GM19467 (cell line): ENCODE data around the gene HSPG2.
"Not testable (repeated sequence)": the region's sequence is repeated elsewhere in the genome, so short reads cannot be mapped to it uniquely, and the experiment has no call there.

Experiments used
- ATAC-seq: cut with Tn5 transposase; IDR thresholded peaks from one replicate; pipeline ENCODE4 v1.9.1; 2021; ENCODE audit warnings: mild to moderate bottlenecking, moderate library complexity; ENCODE audit not compliant: unreplicated experiment

The HSPG2 gene

GRCh38 chr1:21956720-21957552 lies 19.8 kb upstream of the HSPG2 start:
- ATAC-seq: no peak

- ATAC-seq: no peak
Measured at GRCh38 chr1:21955501-21956281, 18.6 kb upstream of the HSPG2 start.

- ATAC-seq: no peak
Measured at GRCh38 chr1:21955058-21955457, 17.9 kb upstream of the HSPG2 start.

- no peak for ATAC-seq
Measured at GRCh38 chr1:21952786-21953520, 15.8 kb upstream of the HSPG2 start.

GRCh38 chr1:21951226-21951870 lies 14.2 kb upstream of the HSPG2 start:
- ATAC-seq: no peak

- ATAC-seq: no peak
Measured at GRCh38 chr1:21950734-21951133, 13.6 kb upstream of the HSPG2 start.

- no peak for ATAC-seq
Measured at GRCh38 chr1:21946836-21947587, 9.9 kb upstream of the HSPG2 start.

GRCh38 chr1:21944733-21945073 lies 7.6 kb upstream of the HSPG2 start:
- no peak for ATAC-seq

- ATAC-seq: not testable (repeated sequence)
Measured at GRCh38 chr1:21942959-21943640, 6.0 kb upstream of the HSPG2 start.

GRCh38 chr1:21942464-21942863 lies 5.4 kb upstream of the HSPG2 start:
- no peak for ATAC-seq

GRCh38 chr1:21941370-21941769 lies 4.3 kb upstream of the HSPG2 start:
- no peak for ATAC-seq

- ATAC-seq: no peak
Measured at GRCh38 chr1:21940492-21940891, 3.4 kb upstream of the HSPG2 start.

- ATAC-seq: no peak
Measured at GRCh38 chr1:21939650-21940374, 2.7 kb upstream of the HSPG2 start.

GRCh38 chr1:21938732-21939538 lies 1.8 kb upstream of the HSPG2 start:
- no peak for ATAC-seq

GRCh38 chr1:21937372-21938121 lies 437 bp upstream of the HSPG2 start:
- no peak for ATAC-seq

- no peak for ATAC-seq
Measured at GRCh38 chr1:21936366-21937031, 611 bp downstream of the HSPG2 start.

- no peak for ATAC-seq
Measured at GRCh38 chr1:21935891-21936365, 1.2 kb downstream of the HSPG2 start.
